GM21786 (cell line): ENCODE measurements around the gene MAK.
"Not testable (repeated sequence)": the region's sequence is repeated elsewhere in the genome, so short reads cannot be mapped to it uniquely, and the experiment has no call there.

Experiments used
- ATAC-seq: cut with Tn5 transposase; IDR thresholded peaks from one replicate; pipeline ENCODE4 v1.9.1; 2021; ENCODE audit not compliant: unreplicated experiment

MAK gene

GRCh38 chr6:10837995-10838793 is at the start of gene MAK:
TSS of gene MAK (minus strand) at chr6:10838539. CDS start at chr6:10830648, 7,891 bp downstream.
- ATAC-seq = peak; percentile 72

GRCh38 chr6:10886691-10887502 is 48.6 kb upstream of the MAK start, which contains the start of gene SYCP2L:
TSS of gene SYCP2L (plus strand) at chr6:10887052. CDS start at chr6:10887127, 75 bp downstream.
- no peak for ATAC-seq

GRCh38 chr6:10886365-10886690 is 48.0 kb upstream of the MAK start:
- ATAC-seq = not testable (repeated sequence)

GRCh38 chr6:10884245-10884972 is 46.1 kb upstream of the MAK start:
- ATAC-seq = no peak

- ATAC-seq = no peak
Observed at GRCh38 chr6:10883312-10884244, 45.2 kb upstream of the MAK start.

- no peak for ATAC-seq
Observed at GRCh38 chr6:10882657-10883171, 44.4 kb upstream of the MAK start.

GRCh38 chr6:10882253-10882630 is 43.9 kb upstream of the MAK start:
- ATAC-seq = not testable (repeated sequence)

GRCh38 chr6:10880366-10880765 is 42.0 kb upstream of the MAK start:
- ATAC-seq = no peak

GRCh38 chr6:10877871-10878270 is 39.5 kb upstream of the MAK start:
- no peak for ATAC-seq

GRCh38 chr6:10877012-10877411 is 38.7 kb upstream of the MAK start:
- ATAC-seq = no peak

GRCh38 chr6:10875026-10875425 is 36.7 kb upstream of the MAK start:
- ATAC-seq = no peak

GRCh38 chr6:10874207-10874606 is 35.9 kb upstream of the MAK start:
- ATAC-seq = no peak

GRCh38 chr6:10873374-10873773 is 35.0 kb upstream of the MAK start:
- no peak for ATAC-seq

GRCh38 chr6:10867952-10868351 is 29.6 kb upstream of the MAK start:
- ATAC-seq = no peak

GRCh38 chr6:10866709-10867108 is 28.4 kb upstream of the MAK start:
- ATAC-seq = not testable (repeated sequence)

GRCh38 chr6:10863031-10863430 is 24.7 kb upstream of the MAK start:
- ATAC-seq = not testable (repeated sequence)

GRCh38 chr6:10862361-10862760 is 24.0 kb upstream of the MAK start:
- no peak for ATAC-seq

GRCh38 chr6:10861086-10861485 is 22.7 kb upstream of the MAK start:
- ATAC-seq = no peak

- ATAC-seq = no peak
Observed at GRCh38 chr6:10857259-10857658, 18.9 kb upstream of the MAK start.

GRCh38 chr6:10854922-10855632 is 16.7 kb upstream of the MAK start:
- ATAC-seq = no peak
